Liver (tissue), 9 donors: ENCODE measurements around the gene FLRT2. TPM values are rescaled to one million over a fixed set of nuclear protein-coding genes. Genes with fewer than 3 reads are reported as not detected.
A peak's percentile ranks its signal among the peaks of the same experiment; 100 is the strongest.

Source experiments
- DNase-seq: peaks from one replicate; pipeline ENCODE4 v3.0.0-alpha.2; 2017; ENCODE audit warnings: low spot score
- H3K27ac ChIP-seq, 2 donors: one replicate each; pipeline ENCODE4 v1.7.0; 2013; ENCODE audit warnings: inconsistent platforms in 2 of 2, low read length in 2 of 2, control low read depth in 1 of 2, low read depth in 1 of 2, mild to moderate bottlenecking in 1 of 2
- H3K27me3 ChIP-seq, 4 donors: one replicate each; pipeline versions ENCODE4 v1.6.1 to v1.7.0; 2013; ENCODE audit warnings: low read length in 3 of 4, inconsistent platforms in 1 of 4, mild to moderate bottlenecking in 1 of 4, moderate library complexity in 1 of 4; ENCODE audit not compliant: control insufficient read depth in 4 of 4, insufficient read depth in 4 of 4
- H3K36me3 ChIP-seq, 4 donors: one replicate each; pipeline versions ENCODE4 v1.6.1 to v1.7.0; 2013; ENCODE audit warnings: low read length in 3 of 4, mild to moderate bottlenecking in 3 of 4, low read depth in 1 of 4, moderate library complexity in 1 of 4; ENCODE audit not compliant: control insufficient read depth in 4 of 4, insufficient read depth in 3 of 4
- H3K4me1 ChIP-seq, 4 donors: one replicate each; pipeline versions ENCODE4 v1.6.1 to v1.7.0; 2013; ENCODE audit warnings: low read length in 3 of 4, mild to moderate bottlenecking in 3 of 4, moderate library complexity in 1 of 4; ENCODE audit not compliant: control insufficient read depth in 4 of 4, insufficient read depth in 4 of 4
- H3K4me3 ChIP-seq, 3 donors: one replicate each; pipeline versions ENCODE4 v1.6.1 to v1.7.0; 2013; ENCODE audit warnings: low read length in 3 of 3, control low read depth in 1 of 3, low read depth in 1 of 3, mild to moderate bottlenecking in 1 of 3
- H3K9ac ChIP-seq, 2 donors: one replicate each; pipeline ENCODE4 v1.7.0; 2013; ENCODE audit warnings: low read length in 2 of 2, mild to moderate bottlenecking in 2 of 2, moderate library complexity in 2 of 2, control low read depth in 1 of 2, low read depth in 1 of 2
- H3K9me3 ChIP-seq, 4 donors: one replicate each; pipeline versions ENCODE4 v1.6.1 to v1.7.0; 2013; ENCODE audit warnings: low read length in 3 of 4; ENCODE audit not compliant: control insufficient read depth in 4 of 4
- ATF3 ChIP-seq: IDR thresholded peaks from 2 replicates; pipeline ENCODE4 v1.6.1; 2016; ENCODE audit warnings: antibody characterized with exemption
- CTCF ChIP-seq: fragments of 150-350 bp; IDR thresholded peaks from 2 replicates; pipeline ENCODE4 v1.5.1; 2017; ENCODE audit warnings: improper control_type of control experiment, low read depth, low read length; ENCODE audit not compliant: missing input control
- EGR1 ChIP-seq, 2 donors: IDR thresholded peaks; 2 replicates each; pipeline ENCODE4 v1.6.1; 2016 to 2018; ENCODE audit warnings: antibody characterized with exemption in 2 of 2, low read depth in 2 of 2
- FOXA1 ChIP-seq: IDR thresholded peaks from 2 replicates; pipeline ENCODE4 v1.6.1; 2016; ENCODE audit warnings: antibody characterized with exemption
- FOXA2 ChIP-seq: IDR thresholded peaks from 2 replicates; pipeline ENCODE4 v1.6.1; 2016; ENCODE audit warnings: antibody characterized with exemption
- GABPA ChIP-seq, 2 donors: IDR thresholded peaks in 1 of 2; conservative IDR thresholded peaks in 1 of 2; 2 replicates each; pipeline ENCODE4 v1.6.1; 2016; ENCODE audit warnings: antibody characterized with exemption in 2 of 2, mild to moderate bottlenecking in 1 of 2, moderate library complexity in 1 of 2
- HNF4A ChIP-seq, 2 donors: conservative IDR thresholded peaks; 2 replicates each; pipeline ENCODE4 v1.6.1; 2016; ENCODE audit warnings: antibody characterized with exemption in 2 of 2, mild to moderate bottlenecking in 2 of 2
- HNF4G ChIP-seq: IDR thresholded peaks from 2 replicates; pipeline ENCODE4 v1.6.1; 2016; ENCODE audit warnings: antibody characterized with exemption
- JUND ChIP-seq, 2 donors: IDR thresholded peaks; 2 replicates each; pipeline ENCODE4 v1.6.1; 2016; ENCODE audit warnings: antibody characterized with exemption in 2 of 2
- MAX ChIP-seq: IDR thresholded peaks from 2 replicates; pipeline ENCODE4 v1.6.1; 2016; ENCODE audit warnings: antibody characterized with exemption
- NR2F2 ChIP-seq: IDR thresholded peaks from 2 replicates; pipeline ENCODE4 v1.6.1; 2016; ENCODE audit warnings: antibody characterized with exemption
- RXRA ChIP-seq, 2 donors: IDR thresholded peaks; 2 replicates each; pipeline ENCODE4 v1.6.1; 2017 to 2018; ENCODE audit warnings: antibody characterized with exemption in 2 of 2, mild to moderate bottlenecking in 1 of 2
- SP1 ChIP-seq: IDR thresholded peaks from 2 replicates; pipeline ENCODE4 v1.6.1; 2018; ENCODE audit warnings: antibody characterized with exemption, mild to moderate bottlenecking
- YY1 ChIP-seq: IDR thresholded peaks from 2 replicates; pipeline ENCODE4 v1.6.1; 2016; ENCODE audit warnings: antibody characterized with exemption, mild to moderate bottlenecking
- ZBTB33 ChIP-seq: IDR thresholded peaks from 2 replicates; pipeline ENCODE4 v1.6.1; 2016; ENCODE audit warnings: antibody characterized with exemption
- WGBS: extraction: QIAGEN DNeasy Blood & Tissue Kit; methylation state at CpG from one replicate; pipeline ENCODE4 v1.1.7; 2013; 5-methylcytosine and 5-hydroxymethylcytosine counted together
- polyA plus RNA-seq, 2 donors: library from polyadenylated mRNA; stranded (reverse) in 1 of 2; unstranded in 1 of 2; fragments of 200-250 nt in 1 of 2; fragments of >200 nt in 1 of 2; fragmentation: Nextera tagmentation in 1 of 2; extraction: Ambion mirVana in 1 of 2; gene quantifications; one replicate each; pipeline versions ENCODE4 v1.2.1 to v1.2.3, GENCODE V29; 2013 to 2015
- total RNA-seq, 2 donors: library from RNA; depleted of rRNA; stranded (reverse); fragments of >200 nt; gene quantifications; one replicate each; pipeline ENCODE4 v1.2.3, GENCODE V29; 2014
- donor health status: healthy.
- donor health status: healthy.
- donor health status: healthy.
- donor health status: healthy.
- donor health status: healthy.

Gene FLRT2
- total and polyA plus RNA-seq, 4 donors, result 0.90 to 8.2 (median 1.8) TPM

GRCh38 chr14:85558505-85558904 lies 28.6 kb downstream of the FLRT2 start (continued):
- no peak for TF ChIP-seq ZBTB33

GRCh38 chr14:85562630-85563029 lies 32.7 kb downstream of the FLRT2 start:
- Histone ChIP-seq H3K36me3 (no peaks in the 10 kb centered on the region), H3K9ac (no peak overlapping the region), H3K27me3 (no peaks in the 10 kb centered on the region), H3K4me1 (peaks cover 0 to 18% (median 7%) of the 10 kb centered on the region in 4 donors), H3K4me3 (no peak overlapping the region), H3K27ac (no peak overlapping the region), H3K9me3 (peaks cover 0 to 3% (median 0%) of the 10 kb centered on the region in 4 donors)
- no peak for DNase-seq
- WGBS, result 39% methylated on average over 5 of the region's 5 CpGs
- peak; percentile 12 for TF ChIP-seq MAX
- TF ChIP-seq FOXA2, result peak; percentile 44
- TF ChIP-seq NR2F2, result no peak
- TF ChIP-seq ATF3, result no peak
- TF ChIP-seq JUND (IDR thresholded peaks at IDR 0.05), result peak in 1 of 2 donors; percentile 57
- TF ChIP-seq YY1, result peak; percentile 40
- TF ChIP-seq HNF4A (conservative IDR thresholded peaks at IDR 0.05), result peak in 1 of 2 donors; percentile 88
- TF ChIP-seq SP1, result no peak
- peak in 1 of 2 donors; percentile 60 for TF ChIP-seq RXRA (IDR thresholded peaks at IDR 0.05)

GRCh38 chr14:85564841-85565527 lies 35.0 kb downstream of the FLRT2 start:
- H3K4me1 ChIP-seq, result peaks cover 0 to 18% (median 7%) of the 10 kb centered on the region in 4 donors
- no peaks in the 10 kb centered on the region for H3K36me3 ChIP-seq
- H3K9ac ChIP-seq, result no peak overlapping the region
- no peak for DNase-seq
- H3K4me3 ChIP-seq, result no peak overlapping the region
- TF ChIP-seq SP1, result no peak
- WGBS, result 87% methylated on average over 3 of the region's 3 CpGs
- H3K9me3 ChIP-seq, result peaks cover 0 to 3% (median 0%) of the 10 kb centered on the region in 4 donors
- H3K27me3 ChIP-seq, result no peaks in the 10 kb centered on the region
- H3K27ac ChIP-seq, result no peak overlapping the region

GRCh38 chr14:85565862-85566296 lies 35.9 kb downstream of the FLRT2 start:
- Histone ChIP-seq H3K9me3 (peaks cover 0 to 3% (median 0%) of the 10 kb centered on the region in 4 donors), H3K36me3 (no peaks in the 10 kb centered on the region), H3K27ac (no peak overlapping the region), H3K4me3 (no peak overlapping the region), H3K4me1 (peaks cover 0 to 18% (median 7%) of the 10 kb centered on the region in 4 donors), H3K27me3 (no peaks in the 10 kb centered on the region), H3K9ac (no peak overlapping the region)
- DNase-seq, result no peak
- 86% methylated on average over 3 of the region's 3 CpGs for WGBS
- no peak for TF ChIP-seq MAX
- TF ChIP-seq FOXA2, result no peak
- TF ChIP-seq RXRA (IDR thresholded peaks at IDR 0.05), result no peak
- TF ChIP-seq GABPA (IDR thresholded peaks at IDR 0.05 in 1 of 2, conservative IDR thresholded peaks at IDR 0.05 in 1 of 2), result no peak
- TF ChIP-seq JUND (IDR thresholded peaks at IDR 0.05), result no peak
- no peak for TF ChIP-seq HNF4G
- TF ChIP-seq NR2F2, result no peak
- no peak for TF ChIP-seq HNF4A (conservative IDR thresholded peaks at IDR 0.05)
- TF ChIP-seq SP1, result no peak
- TF ChIP-seq FOXA1, result no peak
- TF ChIP-seq EGR1 (IDR thresholded peaks at IDR 0.05; ENCODE audit: low read depth in 2 of 2), result no peak
- TF ChIP-seq CTCF, result no peak
- no peak for TF ChIP-seq ATF3
